HEK293T (cell line): ENCODE data around the gene VSIR.

Experiments
- CTBP1 ChIP-seq: fragments of 450-650 bp; IDR thresholded peaks from 2 replicates; pipeline ENCODE4 v1.6.1; 2016; ENCODE audit warnings: borderline replicate concordance
- FOXK2 ChIP-seq: fragments of 450-650 bp; IDR thresholded peaks from 2 replicates; pipeline ENCODE4 v1.6.1; 2016; ENCODE audit warnings: mild to moderate bottlenecking
- FOXM1 ChIP-seq: fragments of 450-650 bp; IDR thresholded peaks from 2 replicates; pipeline ENCODE4 v1.6.1; 2017; ENCODE audit warnings: mild to moderate bottlenecking, borderline replicate concordance
- HDGF ChIP-seq: fragments of 450-650 bp; IDR thresholded peaks from 2 replicates; pipeline ENCODE4 v1.6.1; 2017; ENCODE audit warnings: antibody characterized with exemption, borderline replicate concordance
- SUZ12 ChIP-seq: fragments of 450-650 bp; IDR thresholded peaks from 2 replicates; pipeline ENCODE4 v1.6.1; 2016; ENCODE audit warnings: mild to moderate bottlenecking
- TF ChIP-seq, protein P1 (sequence below): fragments of 450-650 bp; IDR thresholded peaks from 2 replicates; pipeline ENCODE4 v1.6.1; 2016

DNA sequence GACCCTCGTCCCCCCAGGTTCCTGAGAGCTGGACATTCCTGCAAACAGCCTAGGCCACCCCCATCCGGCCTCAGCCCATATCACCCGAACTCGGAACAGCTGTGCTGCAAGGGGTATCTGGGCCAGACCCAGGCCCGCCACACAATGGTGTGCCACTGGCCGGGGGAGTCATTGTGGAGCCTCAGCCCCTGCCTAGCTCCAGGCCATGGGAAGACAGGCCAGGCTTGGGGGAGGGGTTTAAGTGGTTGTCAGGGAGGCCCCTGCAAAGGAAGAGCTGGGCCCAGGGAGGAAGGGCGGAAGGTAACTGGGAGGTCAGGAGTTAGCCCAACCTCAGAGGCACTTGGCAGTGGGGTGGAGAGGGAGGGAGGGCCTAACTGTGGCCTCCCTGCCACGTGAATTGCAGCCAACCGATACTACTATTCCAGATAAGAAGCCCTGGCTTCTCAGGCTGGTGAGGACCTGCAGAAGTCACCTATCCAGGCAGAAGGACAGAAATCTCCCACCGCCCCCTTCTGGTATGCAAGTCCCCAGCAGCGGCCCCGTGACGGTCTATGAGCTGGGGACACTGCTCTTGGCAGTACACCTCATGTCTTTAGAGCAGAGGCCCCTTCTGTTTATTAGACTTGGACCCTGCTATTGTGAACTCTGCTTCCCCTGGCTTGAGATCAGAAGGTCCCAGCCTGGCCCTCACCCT lies 26.8 kb downstream of the VSIR start:
- TF ChIP-seq, protein P1, sequence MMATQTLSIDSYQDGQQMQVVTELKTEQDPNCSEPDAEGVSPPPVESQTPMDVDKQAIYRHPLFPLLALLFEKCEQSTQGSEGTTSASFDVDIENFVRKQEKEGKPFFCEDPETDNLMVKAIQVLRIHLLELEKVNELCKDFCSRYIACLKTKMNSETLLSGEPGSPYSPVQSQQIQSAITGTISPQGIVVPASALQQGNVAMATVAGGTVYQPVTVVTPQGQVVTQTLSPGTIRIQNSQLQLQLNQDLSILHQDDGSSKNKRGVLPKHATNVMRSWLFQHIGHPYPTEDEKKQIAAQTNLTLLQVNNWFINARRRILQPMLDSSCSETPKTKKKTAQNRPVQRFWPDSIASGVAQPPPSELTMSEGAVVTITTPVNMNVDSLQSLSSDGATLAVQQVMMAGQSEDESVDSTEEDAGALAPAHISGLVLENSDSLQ, result no peak
- TF ChIP-seq SUZ12 (no peak), FOXK2 (no peak), CTBP1 (no peak), FOXM1 (no peak), HDGF (no peak)
